HG03442 (cell line): ENCODE results near the gene ZBTB47.

ENCODE experiments used
- ATAC-seq: cut with Tn5 transposase; IDR thresholded peaks from one replicate; pipeline ENCODE4 v1.9.1; 2021; ENCODE audit warnings: mild to moderate bottlenecking, moderate library complexity; ENCODE audit not compliant: unreplicated experiment

Gene ZBTB47

DNA sequence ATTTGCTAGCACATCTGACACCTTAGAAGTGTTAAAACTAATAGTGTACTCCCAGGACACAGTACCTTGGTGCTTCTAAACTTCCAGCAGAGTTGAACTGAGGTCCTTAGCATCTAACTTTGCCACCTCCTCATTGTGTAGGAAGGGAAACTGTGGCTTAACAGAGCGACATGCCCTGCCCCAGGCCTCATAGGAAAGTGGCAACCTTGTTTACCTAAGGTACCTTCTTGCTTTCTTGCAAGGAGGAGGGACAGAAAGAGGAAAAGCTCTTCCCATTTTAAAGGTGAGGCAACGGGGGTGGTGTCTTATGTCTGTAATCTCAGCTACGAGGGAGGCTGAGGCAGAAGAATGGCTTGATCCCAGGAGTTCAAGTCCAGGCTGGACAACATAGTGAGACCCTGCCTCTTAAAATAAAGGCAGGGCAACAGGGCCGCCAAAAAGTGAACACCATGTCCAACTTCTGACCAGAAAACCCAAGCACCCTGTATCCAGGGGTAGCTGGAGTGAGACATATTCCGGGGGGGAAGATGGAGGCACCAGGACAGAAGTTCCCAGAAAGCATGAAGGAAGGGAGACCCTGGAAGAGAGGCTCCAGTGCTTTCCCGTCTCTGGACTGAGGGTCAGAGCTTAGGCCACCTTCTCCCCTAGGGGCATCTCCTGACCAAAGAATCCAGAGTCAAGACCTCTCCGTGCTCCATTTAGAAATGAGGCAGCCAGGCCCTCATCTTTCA is 31.3 kb downstream of the ZBTB47 start:
- no peak for ATAC-seq

DNA sequence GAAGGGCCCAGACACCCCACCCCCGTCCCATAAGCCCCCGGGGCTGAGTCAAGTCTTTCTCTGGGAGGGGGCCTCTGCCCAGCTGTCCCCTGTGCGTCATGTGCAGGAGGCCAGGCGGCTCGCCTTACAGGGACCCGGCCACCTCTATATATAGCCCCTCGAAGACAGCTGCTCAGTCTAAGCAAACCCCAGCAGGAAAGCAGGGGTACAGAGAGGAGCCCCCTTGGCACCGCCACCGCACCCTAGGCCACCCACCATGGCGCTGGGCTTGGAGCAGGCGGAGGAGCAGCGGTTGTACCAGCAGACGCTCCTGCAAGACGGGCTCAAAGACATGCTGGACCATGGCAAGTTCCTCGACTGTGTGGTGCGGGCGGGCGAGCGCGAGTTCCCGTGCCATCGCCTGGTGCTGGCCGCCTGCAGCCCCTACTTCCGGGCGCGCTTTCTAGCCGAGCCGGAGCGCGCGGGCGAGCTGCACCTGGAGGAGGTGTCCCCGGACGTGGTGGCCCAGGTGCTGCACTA is 31.9 kb downstream of the ZBTB47 start, which contains the start of gene KLHL40:
TSS of gene KLHL40 (plus strand) at position 175 of the 519 bp plus-strand sequence. CDS start at position 257, 82 bp downstream.
- ATAC-seq, result no peak

DNA sequence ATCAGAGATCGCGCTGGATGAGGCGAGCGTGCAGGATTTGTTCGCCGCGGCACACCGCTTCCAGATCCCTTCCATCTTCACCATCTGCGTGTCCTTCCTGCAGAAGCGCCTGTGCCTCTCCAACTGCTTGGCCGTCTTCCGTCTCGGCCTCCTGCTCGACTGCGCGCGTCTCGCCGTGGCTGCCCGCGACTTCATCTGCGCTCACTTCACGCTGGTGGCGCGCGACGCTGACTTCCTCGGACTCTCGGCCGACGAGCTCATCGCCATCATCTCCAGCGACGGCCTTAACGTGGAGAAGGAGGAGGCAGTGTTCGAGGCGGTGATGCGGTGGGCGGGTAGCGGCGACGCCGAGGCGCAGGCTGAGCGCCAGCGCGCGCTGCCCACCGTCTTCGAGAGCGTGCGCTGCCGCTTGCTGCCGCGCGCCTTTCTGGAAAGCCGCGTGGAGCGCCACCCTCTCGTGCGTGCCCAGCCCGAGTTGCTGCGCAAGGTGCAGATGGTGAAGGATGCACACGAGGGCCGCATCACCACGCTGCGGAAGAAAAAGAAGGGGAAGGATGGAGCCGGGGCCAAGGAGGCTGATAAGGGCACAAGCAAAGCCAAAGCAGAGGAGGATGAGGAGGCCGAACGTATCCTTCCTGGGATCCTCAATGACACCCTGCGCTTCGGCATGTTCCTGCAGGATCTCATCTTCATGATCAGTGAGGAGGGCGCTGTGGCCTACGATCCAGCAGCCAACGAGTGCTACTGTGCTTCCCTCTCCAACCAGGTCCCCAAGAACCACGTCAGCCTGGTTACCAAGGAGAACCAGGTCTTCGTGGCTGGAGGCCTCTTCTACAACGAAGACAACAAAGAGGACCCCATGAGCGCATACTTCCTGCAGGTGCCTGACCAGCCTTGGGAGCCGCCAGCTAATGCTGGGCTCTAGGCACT is 32.7 kb downstream of the ZBTB47 start:
- no peak for ATAC-seq

DNA sequence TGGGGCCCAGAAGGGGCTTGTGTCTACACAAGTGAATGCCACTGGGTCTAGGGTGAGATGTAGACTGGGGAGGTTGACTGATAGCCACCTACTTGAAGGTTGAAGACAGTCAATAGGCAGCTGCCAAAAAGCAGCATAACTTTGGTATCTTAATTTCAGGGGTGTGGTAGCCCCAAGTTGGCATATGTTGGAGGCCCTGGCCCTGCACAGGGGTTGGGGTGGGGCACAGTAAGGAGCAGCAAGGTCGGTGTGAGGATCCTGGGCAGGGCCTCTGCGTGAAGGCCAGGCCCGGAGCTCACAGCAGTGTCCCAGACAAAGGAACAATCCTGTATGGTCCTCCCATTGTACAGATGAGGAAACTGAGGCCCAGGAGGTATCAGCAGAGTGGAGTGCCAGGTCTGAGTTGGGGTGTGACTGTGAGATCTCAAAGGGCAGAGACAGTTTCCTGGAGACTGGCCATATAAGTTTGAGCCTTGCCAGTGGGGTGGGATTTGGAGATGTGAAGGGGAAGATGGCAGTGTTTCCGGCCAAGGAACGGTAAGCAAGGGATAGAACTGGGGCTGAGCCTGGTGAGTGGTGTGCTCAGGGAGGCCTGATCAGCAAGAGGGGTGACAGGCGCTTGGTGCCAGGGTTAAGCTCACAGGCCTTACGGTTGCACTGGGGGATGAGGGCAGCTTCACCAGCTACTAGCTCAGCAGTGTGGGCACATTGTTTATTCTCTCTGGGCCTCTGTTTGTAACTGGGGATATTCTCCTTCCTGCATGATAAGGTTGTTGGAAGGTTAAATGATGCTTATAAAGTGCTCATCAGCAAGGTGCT is 33.5 kb downstream of the ZBTB47 start:
- no peak for ATAC-seq

DNA sequence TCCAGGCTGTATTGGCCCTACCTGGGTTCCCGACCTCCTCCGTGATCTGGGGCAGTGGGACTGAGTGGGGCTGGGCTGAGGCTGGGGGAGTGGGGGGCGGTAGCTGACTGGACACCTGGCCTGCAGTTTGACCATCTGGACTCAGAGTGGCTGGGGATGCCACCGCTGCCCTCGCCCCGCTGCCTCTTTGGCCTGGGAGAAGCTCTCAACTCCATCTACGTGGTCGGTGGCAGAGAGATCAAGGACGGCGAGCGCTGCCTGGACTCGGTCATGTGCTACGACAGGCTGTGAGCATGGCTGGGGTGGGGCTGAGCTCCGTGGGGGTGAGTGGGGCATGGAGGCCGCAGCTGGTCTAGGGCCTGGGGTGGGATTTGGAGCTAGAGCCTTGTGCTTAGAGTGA is 34.5 kb downstream of the ZBTB47 start:
- ATAC-seq, result no peak

DNA sequence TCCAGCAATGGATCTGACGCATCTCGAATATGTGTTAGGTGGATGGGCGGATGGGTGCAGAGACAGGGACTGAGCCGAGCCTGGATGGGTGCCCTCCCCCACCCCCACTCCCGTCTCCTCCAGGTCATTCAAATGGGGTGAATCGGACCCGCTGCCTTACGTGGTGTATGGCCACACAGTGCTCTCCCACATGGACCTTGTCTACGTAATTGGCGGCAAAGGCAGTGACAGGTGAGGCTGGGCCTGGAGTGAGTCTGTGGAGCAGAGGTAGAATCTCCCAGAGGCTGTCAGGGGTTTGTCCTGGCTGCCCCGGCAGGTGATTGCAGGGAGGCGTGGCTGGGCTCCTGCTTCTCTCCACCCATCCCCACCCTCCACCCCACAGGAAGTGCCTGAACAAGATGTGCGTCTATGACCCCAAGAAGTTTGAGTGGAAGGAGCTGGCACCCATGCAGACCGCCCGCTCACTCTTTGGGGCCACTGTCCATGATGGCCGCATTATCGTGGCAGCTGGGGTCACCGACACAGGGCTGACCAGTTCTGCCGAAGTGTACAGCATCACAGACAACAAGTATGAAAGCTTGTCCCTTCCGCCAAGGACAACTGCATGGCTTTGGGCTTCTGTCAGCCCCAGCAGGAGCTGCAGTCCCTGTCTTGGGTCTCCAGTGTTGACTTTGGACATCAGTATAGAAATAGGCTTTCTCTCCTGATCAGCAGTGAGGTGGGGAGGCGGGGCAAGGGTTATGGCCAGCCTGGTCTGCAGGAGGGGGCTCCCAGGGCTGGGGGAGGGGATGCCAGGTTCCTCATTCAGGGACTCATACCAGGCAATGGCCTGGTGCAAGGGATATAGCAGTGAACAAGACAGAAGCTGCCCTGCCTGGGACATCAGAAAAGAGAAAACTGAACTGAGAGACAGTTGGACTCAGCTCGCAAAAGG is 35.3 kb downstream of the ZBTB47 start:
- no peak for ATAC-seq

DNA sequence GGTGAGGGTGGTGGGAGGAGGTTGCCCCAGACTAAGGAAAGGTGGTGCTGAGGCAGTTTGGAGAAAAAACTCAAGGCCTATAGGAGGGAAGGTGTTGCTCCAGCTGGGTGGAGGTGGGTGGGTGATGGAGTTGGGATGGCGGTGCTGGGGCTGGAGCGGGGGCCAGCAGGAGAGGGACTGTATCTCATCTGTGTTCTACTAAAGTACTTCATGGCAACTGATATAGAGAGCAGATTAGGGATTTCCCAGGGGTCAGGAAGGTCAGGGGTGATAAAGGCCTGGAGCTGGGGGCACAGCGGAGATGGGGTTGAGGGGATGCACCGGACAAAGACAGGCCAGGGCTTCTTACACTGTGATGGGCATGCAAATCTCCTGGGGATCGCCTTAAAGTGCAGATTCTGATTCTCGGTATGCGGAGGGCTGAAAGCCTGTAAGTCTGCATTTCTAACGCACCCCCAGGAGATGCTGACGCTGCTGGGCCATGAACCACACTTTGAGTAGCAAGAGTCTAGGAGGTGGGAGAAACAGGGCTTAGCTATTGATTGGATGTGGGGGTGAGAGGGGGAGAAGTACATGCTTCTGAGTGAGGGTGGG is 36.0 kb downstream of the ZBTB47 start:
- ATAC-seq, result no peak

DNA sequence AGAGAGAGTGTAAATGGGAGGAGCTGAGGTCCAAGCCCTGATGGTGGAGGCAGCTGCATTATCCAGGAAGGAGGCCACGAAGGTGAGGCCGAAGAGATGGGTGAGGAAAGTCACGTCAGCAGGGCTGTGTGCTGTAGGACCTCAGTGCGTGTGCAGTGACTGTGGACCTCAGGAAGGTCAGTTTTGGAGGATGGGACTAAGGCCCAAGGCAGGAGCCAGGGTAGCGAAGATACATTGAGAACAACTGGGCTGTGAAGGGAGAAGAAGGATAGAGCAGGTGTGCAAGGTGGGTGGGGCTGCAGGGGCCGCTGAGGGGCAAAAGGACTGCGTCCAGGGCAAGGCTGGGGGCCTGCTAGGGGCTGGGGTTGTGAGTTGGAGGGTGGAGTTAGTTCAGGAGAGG is 36.7 kb downstream of the ZBTB47 start:
- ATAC-seq, result no peak

DNA sequence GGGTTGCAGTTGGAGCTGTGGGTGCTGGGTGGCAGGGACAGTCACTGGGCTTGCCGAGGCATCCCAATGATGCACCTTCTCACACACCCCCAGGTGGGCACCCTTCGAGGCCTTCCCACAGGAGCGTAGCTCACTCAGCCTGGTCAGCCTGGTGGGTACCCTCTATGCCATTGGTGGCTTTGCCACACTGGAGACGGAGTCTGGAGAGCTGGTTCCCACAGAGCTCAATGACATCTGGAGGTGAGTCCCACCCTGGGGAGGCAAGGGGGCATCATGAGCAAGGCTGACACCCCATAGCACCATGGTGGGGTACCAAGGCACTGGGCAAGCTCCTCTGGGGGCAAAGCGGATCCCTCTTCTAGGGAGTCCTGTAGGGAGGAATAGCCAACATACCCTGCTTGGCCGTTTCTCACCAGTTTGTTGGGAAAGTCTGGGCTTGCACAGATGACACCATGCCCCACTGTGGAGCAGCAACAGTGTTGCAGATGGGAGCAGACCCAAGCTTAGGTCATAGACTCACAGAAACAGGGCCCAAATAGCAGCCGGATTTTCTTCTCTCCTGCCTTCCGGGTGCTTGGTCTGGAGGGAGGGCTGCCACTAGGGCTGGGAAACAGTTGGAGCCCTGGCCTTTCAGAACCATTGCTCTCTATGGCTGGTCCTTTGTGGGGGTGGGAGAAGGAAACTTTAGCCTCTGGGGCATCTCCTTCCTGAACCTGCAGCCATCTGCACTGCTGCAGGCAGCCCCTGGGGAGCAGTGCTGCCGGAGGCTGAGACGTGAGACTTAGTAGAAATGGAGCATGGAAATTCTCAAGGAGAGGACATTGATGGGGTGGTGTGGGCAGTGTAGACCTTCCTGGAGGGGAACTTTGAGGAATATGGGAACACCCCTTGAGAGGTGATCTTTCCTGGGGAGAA is 37.5 kb downstream of the ZBTB47 start:
- no peak for ATAC-seq

DNA sequence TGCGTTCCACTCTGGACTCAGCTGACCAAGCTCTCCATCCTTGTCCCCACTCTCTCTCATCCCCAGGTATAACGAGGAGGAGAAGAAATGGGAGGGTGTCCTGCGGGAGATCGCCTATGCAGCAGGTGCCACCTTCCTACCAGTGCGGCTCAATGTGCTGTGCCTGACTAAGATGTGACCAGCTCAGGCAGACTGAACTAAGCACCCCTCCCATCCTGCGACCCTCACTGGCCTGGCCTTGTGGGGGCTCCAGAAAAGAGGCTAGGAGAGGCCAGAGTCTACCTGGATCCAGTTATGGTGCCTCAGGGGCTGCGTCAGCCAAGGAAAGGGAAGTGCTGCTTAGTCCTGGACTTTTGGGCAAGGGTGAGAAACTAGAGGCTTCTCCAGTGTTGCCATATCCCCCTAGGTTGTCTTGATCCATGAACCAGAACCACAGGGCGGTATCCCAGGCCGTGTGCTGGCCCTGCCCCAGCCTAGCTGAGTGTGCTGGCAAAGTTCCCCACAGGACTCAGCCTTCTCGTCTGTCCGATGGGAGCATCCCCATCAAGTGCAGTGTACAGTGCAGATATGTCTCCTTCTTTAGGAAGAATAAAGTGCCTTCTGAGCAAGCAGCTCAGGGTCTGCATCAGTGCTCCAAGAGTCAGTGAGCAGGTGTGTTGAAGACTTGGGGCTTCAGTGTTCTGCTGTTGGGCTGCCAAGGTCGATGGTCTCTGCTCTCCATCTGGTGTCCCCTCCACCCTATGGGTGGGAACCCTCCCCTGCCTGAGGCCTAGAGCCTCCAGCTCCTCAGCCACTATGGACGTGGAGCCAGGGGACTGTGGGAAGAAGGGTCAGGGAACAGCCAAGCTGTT is 38.5 kb downstream of the ZBTB47 start:
- ATAC-seq, result no peak

DNA sequence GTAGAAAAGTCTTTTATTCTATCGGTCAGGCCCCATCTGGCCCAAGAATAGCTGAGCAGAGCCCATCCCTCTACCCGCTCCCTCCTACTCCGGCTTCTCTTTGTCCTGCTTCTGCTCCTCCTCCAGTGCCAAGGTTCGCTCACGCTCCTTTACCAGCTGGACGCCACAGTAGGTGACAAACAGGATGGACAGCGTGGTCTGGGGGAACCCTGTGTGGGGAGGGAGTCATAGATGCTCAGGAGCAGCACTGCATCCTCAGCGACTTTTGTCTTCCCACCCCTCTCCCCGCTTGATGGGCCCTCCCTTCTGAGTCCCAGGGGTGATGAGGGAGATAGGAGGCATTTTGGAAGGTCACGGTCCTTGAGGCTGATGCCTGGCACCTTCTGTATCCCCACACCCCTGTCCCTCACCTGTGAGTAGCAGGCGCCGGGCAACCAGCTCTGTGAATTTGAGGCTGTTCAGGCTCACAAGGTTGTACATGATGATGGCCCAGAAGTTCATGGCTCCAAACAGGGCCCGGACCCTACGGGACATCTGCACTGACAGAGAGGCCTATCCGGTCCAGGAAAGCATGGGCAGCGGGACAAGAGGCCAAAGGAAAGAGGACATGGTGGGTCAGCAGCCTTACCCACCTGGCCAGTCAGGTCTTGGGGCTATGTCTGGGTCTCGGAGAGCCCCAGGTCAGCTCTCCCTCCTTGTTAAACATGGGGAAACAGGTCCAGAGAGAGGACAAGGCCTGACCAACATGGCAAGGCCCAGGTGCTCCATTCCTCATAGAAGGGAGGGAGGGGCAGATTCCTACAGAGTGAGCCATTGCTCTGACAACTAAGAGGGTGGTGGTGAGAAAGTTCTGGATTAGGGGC is 39.4 kb downstream of the ZBTB47 start:
- ATAC-seq, result no peak

DNA sequence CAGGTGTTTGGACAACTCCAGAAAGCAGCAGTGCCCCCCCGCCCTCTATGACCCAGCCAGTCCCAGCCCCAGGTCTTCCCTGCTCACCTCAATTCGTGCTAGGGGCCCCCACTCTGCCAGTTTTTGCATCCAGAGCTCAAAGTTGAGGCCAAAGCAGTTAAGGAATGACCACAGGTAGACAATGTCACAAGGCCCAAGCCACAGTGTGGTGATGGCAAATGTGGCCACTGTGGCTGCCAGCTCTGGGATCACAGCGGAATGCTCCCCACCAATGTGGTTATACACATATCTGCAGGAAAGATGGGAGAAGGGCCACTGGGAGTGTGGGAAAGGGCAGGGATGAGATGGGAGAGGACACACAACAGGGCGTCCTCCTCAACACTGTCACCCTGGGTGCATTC is 40.0 kb downstream of the ZBTB47 start:
- no peak for ATAC-seq

DNA sequence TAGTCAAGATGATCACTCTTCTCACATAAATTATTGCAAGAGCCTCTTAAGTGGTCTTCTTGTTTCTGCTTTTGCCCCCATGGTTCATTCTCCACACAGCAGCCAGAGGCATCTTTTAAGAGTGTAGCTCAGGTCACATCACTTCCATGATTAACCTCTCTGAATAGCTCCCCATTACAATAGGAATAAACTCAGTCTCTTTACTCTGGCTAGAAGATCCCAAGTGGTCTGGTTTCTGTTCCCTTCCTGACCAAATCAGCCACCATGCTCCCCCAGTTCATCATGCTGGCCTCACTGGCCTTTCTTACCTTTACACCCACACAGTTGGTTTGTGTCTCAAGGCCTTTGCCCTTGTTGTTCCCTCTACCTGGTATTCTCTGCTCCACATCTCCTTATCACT is 40.9 kb downstream of the ZBTB47 start:
- no peak for ATAC-seq

DNA sequence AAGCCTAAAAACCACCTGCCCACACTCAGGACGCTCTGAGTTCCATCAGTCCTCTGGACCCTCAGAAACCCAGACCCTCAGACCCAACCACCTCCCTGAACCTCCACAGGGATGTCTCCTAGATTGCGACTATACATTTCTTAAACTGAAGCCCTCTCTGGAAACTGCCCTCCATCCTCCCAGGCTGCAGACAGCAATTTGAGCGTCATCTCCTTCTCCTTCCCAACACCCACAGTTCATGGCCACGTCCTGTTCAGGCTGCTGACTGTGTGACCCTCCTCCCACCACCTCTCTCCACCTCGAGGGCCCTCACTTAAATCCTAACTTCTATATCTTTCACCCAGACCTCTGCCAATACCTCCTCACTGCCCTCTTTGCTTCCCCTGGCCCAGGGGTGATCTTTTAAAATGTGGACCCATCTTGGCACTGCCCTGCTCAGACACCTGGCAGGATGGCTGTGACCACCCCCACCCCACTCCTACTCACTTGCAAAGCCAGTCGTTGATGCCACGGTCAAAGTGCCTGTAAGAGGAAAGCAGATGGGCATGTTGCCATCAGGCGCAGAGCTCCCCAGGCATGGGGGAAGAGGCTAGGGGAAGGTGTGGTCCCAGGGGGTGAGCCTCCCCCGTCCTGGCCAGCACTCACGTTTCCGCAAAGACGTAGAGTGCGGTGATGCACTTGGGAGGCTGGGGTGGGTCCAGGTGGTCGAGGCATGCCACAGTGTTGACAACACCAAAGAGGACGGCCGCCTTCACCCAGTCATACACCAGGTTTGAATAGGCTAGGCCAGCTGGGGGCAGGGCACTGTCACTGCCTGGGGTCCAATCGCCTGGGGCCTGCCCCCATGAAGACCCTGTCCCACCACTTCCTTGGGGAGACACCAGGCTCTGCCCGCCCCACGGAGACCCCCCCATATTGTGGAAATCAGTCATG is 43.1 kb downstream of the ZBTB47 start:
- no peak for ATAC-seq

DNA sequence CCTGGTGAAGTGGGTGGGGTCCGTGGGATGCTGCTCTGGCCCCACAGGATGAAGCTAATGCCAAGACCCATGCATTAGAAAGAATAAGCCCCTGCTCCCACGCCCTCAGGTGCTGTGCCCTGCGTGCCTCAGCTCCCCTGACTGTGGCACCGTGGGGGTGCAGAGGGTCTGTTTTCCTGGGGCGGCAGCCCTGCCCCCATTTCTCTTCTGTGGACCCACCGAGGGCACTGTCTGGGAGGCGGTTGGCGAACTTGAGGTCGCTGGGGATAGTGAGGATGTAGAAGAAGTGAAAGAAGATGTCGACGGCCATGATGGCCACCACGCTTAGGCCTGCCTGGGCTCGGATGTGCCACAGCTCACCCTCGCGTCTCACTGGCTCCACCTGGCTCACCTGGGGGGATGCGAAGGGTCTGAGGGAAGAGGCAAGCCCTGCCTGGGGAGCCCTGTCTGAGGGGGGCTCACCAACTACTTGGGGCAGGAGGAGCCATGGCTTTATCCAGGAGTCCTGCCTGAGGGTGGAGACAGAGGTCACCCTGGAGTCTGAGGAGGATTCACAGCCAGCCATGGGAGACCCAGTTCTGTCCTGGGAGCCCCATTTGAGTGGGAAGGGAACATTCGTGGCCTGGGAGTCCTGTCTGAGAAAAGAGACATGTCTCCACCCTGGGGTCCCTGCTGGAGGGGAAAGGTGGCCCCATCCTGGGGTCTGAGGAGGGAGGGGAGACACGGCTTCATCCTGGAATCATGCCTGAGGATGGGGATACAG is 44.0 kb downstream of the ZBTB47 start:
- no peak for ATAC-seq
